HG03025 (cell line): Measurements from ENCODE around the gene FEM1A.
"Not testable (repeated sequence)": the region's sequence is repeated elsewhere in the genome, so short reads cannot be mapped to it uniquely, and the experiment has no call there.

Experiments
- ATAC-seq: cut with Tn5 transposase; IDR thresholded peaks from one replicate; pipeline ENCODE4 v1.9.1; 2021; ENCODE audit warnings: mild to moderate bottlenecking, moderate library complexity; ENCODE audit not compliant: unreplicated experiment, low FRiP score

Gene FEM1A, protein sequence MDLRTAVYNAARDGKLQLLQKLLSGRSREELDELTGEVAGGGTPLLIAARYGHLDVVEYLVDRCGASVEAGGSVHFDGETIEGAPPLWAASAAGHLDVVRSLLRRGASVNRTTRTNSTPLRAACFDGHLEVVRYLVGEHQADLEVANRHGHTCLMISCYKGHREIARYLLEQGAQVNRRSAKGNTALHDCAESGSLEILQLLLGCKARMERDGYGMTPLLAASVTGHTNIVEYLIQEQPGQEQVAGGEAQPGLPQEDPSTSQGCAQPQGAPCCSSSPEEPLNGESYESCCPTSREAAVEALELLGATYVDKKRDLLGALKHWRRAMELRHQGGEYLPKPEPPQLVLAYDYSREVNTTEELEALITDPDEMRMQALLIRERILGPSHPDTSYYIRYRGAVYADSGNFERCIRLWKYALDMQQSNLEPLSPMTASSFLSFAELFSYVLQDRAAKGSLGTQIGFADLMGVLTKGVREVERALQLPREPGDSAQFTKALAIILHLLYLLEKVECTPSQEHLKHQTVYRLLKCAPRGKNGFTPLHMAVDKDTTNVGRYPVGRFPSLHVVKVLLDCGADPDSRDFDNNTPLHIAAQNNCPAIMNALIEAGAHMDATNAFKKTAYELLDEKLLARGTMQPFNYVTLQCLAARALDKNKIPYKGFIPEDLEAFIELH

DNA sequence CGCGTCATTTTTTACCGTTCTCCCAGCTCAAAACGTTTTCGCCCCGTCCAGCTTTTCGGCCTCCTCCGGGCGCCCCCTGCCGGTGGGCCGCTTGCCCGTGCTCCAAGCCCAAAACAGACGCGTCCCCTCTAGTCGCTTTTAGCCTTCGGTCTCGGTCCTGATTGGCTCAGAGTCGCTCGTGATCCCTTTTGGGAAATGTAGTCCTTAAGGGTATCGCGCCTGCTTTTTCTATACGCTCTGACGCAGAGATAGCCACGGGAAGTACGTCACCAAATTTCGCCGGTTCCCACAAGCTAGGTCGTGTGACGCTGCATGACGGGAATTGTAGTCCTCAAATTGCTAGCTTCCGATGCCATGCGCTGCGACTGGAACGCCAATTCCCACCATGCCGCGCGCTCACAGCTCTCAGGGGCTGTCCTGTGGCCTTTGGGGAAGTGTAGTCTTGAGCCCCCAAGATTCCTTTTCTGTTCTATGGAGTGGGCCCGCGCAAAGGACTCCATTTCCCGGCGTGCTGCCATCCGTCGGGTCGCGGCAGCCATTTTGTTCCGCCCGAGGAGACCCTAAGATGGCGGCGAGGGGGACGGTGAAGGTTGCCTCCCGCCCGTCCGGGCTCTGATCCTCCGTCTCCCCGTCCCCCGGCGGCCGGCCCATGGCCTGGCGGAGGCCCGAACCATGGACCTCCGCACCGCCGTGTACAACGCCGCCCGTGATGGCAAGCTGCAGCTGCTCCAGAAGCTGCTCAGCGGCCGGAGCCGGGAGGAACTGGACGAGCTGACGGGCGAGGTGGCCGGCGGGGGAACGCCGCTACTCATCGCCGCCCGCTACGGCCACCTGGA lies at the start of gene FEM1A:
Gene FEM1A (plus strand): TSS at position 552 of the 836 bp plus-strand sequence. CDS start 121 bp downstream, at position 673.
- peak; percentile 95 for ATAC-seq

DNA sequence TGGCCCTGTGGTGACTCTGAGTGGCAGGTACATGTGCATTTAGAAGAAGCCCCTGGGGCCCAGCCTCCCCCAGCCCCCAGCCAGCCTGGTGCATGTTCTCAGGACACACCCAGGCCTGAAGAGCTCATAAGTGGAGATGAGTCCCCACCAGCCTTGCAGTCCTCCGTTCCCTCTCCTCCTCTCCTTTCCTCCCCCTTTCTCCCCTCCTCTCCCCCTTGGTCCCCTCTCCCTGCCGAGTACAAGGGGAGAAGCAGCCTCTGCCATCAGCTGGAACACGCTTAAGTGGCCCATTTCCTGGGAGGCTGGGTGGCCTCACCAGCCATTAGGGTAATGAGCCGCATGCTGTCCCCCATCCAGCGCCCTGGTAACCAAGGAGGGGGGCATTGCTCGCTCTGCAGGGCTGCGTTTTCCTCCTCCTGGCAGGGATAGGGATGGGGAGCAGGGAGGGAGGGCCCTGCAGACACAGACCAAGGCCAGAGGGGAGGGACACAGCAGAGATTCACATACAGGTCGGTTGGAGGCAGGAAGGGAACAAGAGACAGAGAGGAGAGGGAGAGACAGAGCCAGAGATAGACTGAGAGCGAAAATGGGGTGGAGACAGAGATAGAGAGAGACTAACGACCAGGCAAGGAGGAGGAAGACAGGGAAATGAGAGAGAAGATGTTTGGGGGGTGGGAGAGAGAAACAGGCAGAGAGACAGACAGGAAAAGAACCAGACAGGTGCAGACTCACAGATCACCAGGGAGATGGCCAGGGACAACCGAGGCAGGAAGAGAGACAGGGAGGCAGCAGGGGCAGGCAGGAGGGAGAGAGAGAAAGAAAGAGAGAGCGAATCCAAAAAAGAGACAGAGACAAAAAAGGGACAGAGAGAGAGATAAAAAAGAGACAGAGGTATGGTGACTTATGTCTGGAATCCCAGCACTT lies 48.5 kb upstream of the FEM1A start:
- ATAC-seq: no peak

DNA sequence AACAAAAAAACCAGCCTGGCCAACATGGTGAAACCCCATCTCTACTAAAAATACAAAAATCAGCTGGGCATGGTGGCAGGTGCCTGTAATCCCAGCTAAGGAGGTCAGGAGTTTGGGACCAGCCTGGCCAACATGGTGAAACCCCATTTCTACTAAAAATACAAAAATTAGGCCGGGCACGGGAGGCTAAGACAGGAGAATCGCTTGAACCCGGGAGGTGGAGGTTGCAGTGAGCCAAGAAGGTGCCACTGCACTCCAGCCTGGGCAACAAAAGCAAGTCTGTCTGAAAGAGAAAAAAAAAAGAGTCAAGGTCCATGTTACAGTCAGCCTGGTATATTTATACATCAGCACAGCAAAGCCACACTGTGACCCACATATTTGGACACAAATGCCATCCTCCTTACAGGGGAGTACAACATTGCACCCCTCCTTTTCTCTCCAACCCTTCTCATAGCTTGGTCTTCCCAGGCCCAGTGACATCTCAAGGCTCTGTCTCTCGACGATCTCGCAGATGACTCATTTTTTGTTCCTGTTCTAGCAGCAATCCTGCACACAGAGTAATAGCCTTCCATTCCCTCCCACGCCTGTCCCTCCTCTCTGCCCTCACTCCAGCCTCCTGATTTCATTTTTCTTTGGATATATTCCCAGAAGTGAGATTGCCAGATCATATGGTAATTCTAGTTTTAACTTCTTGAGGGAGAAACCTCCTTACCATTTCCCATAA lies 46.9 kb upstream of the FEM1A start:
- ATAC-seq: no peak

DNA sequence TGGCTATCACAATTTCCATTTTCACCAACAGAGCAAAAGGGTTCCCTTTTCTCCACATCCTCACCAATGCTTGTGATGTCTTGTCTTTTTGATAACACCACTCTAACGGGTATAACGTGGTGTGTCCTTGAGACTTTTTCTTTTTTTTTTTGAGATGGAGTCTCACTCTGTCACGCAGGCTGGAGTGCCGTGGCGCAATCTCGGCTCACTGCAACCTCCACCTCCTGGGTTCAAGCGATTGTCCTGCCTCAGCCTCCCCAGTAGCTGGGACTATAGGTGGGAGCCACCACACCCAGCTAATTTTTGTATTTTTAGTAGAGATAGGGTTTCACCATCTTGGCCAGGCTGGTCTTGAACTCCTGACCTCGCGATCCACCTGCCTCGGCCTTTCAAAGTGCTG lies 46.4 kb upstream of the FEM1A start:
- not testable (repeated sequence) for ATAC-seq

DNA sequence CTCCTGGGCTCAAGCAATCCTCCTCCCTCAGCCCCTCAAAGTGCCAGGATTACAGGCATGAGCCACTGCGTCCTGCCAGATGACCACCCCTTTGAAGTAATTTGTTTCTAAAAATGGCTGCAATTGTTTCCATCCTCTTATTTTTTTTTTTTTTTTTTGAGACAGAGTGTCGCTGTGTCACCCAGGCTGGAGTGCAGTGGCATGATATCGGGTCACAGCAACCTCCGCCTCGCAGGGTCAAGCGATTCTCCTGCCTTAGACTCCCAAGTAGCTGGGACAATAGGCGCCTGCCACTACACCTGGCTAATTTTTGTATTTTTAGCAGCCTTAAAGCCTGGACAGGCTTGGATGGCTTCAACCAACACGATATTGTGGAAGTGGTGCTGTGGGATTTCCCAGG lies 45.5 kb upstream of the FEM1A start:
- no peak for ATAC-seq

DNA sequence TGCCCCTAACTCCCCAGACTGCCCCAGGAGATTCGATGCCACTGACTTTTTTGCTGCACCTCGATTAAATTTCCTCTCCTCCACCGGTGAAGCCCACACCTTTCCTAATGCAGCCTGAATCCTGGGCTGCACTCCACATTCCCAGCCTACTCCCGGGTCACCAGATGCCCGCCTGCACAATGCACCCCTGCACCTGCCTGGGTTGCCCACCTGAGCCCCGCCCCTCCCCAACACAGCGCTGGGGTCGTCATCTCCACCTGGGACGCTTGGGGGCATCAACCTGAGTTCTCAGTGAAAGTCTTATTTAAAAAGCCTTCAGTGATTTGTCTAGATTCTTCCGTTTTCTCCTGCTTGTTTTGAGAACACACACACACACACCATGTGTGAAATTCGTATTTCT lies 43.3 kb upstream of the FEM1A start:
- ATAC-seq: no peak

DNA sequence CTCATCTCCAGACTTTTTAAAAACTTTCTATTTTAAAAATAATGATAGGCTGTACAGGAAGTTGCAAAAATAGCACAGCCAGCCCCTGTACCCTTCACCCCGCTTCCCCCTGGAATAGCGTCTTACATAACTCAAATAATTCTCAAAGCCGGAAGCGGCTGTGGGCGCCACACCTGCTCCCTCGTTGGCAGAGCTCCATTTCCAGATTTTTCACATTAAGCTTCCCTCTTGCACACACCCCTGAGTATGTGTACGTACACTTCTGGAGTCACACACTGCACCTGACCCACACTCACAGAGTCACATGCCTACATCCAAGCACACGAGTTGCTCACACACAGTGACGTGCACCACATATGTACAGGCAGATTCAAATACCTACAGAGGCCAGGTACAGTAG lies 42.9 kb upstream of the FEM1A start:
- ATAC-seq: no peak

DNA sequence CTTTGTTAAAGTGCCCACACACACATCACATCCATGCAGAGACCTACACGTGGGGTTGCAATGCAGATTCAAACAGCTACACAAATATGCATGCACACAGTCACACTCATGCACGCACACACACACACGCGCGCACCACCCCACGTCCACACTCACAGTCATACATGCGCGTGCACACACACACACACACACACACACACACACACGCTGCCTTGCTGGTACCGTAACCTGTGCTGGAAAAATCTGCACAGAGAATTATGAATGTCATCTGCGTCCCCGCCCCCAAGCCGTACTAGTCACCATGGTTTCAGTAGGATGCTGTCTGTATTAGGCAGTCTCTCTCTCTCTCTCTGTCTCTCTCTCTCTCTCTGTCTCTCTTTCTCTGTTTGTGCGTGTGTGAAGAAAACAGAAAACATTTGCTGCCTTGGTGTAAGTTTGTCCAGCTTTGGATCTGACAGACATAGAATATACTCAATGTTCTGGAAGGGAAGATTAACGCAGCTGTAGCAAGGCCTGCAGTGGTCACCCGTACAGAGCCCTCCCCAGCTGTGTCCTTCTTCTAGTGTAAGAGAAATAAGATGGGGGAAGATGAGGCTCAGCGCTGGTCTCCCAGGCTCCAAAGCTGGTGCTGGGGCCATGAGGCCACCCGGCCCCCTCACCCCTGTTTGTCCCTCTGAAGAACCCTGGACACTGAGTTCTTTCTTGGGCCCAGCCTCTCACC lies 41.5 kb upstream of the FEM1A start:
- no peak for ATAC-seq

DNA sequence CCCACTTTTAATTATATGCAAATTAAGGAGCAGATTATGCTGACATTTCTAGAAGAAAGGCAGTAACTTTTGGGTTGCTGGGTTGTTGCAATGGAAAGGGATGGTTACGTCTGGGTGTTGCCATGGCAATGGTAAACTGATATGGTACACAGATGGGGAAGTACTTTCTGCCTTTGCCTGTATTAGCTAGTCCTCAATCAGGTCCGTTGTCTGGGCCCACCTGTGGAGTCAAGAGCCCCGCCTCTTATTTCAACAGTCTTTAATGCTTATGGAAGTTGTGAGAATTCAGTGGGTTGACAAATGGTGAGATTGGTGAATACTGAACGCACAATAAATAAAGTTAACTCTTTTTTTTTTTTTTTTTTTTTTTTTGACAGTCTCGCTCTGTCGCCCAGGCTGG lies 37.3 kb upstream of the FEM1A start:
- no peak for ATAC-seq

DNA sequence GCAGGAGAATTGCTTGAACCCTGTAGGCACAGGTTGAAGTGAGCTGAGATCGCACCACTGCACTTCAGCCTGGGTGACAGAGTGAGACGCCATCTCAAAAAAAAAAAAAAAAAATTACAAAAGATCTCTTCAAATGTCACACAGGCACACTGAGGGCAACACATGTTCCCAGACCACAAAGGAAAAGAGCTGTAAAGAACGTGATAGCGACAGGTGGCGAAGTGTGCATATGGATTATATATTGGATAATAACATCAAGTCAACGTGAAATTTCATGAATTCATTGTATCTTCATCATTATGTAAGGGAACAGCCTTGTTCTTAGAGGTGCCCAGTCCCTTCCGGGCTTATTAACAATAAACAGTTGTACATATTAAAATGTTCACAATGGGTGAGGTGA lies 36.1 kb upstream of the FEM1A start:
- ATAC-seq: no peak

DNA sequence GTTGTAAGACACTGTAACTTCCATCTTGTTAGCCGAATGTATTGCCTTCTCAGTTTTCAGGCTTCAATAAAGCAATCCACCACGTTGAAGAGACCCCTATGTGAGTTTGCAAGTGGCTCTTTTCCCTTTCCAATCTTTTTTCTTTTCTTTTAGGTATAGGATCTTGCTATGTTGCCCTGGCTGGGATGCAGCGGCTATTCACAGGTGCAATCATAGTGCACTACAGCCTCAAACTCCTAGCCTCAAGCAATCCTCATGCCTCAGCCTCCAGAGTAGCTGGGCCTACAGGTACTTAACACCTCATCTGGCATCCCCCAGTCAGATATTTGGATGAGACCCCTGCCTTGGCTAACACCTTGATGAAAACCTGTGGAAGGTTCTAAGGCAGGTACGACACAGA lies 33.5 kb upstream of the FEM1A start:
- ATAC-seq: no peak

DNA sequence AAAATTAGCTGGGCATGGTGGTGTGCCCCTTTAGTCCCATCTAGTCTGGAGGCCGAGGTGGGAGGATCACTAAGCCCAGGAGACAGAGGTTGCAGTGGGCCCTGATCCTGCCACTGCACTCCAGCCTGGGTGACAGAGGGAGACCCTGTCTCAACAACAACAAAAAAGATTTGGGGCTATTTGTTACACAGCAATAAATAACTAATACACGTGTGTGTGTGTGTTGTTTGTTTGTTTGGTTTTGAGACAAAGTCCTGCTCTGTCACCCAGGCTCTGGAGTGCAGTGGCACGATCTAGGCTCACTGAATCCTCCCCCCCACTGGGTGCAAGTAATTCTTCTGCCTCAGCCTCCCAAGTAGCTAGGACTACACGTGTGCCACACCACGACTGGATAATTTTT lies 32.9 kb upstream of the FEM1A start:
- ATAC-seq: no peak

DNA sequence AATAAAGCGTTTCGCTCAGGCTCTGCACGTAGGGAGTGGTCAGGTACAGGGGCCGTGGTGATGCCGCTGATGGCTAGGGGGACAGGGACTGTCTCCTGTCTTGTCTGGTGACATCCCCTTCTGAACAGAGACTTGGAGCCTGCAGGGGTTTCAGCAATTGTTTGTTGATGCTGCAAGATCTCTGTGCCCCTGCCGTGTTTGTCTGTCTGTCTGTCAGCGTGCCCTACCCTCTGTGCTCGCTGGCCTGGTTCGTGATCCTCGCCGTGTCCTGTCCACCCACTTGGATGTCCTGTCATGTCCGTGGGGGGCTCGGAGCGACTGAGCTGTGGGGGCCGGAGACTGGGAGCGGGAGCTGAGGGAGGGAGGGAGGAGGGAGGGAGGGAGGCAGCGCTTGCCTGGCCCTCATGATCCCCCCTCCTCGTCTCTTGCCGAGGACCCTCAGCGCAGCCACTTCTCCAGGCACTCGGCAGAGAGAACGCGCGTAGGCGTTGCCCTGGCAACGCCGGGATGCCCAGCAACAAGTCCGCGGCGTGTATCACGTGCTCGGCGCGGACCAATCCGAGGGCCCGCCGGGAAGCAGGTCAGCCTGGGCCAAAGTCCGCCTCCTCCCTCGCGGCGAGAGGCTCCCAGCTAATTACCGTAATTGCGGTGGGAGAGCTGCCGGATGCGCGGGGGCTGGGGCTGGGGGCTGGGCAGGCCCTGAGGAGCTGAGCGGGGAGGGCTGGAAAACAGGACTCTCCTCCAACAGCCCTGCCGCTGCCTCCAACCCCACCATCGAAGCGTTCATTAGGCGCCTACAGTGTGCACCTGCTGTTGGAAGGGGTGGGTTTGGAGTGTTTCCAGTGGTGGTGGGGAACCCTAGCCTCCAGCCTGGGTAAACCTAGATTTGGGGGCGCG lies 31.9 kb upstream of the FEM1A start:
- no peak for ATAC-seq

DNA sequence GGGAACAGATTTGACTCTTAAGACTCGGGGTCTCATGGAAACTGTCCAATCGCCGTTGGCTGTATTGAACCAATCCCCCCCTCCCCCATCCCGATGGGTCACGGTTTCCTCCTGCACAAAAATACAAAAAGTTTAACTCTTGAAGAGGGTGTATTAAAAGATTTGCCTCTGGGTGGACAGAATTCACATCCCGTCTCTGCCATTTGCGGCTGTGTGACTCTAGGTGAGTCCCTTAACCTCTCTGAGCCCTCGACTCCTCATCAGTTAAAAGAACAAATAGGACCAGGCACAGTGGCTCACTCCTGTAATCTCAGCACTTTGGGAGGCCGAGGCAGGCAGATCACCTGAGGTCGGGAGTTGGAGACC lies 31.3 kb upstream of the FEM1A start:
- ATAC-seq: no peak

DNA sequence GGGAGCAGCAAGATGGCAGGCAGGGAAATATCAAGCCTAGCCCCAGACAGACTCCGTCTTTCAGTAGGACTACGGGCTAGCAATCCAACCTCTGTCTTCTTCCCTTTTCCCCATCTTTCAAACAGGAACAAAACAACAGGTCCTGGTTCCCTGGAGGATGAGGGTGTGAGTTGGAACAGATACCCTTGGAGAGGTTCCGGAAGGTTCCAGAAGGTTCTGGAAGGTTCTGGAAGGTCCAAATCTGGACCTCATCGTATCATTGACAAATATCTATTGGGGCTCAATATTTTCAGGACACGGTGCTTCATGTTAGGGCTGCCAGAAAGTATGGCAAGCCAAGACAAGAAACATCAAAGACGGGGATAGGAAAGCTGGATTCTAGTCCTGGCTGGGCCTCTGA lies 28.5 kb upstream of the FEM1A start:
- ATAC-seq: no peak

DNA sequence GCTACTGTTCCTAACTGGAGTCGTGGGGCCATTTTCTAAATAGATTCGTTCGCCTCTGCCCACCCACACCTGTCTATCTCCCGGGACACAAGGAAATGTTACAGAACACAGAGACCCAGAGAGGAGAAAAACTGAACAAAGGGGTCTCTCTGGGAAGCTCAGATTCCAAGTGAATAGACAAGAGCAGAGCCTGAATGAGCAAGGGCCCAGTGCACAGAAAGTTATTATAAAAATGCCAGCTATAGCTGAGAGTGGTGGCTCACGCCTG lies 27.2 kb upstream of the FEM1A start:
- no peak for ATAC-seq

DNA sequence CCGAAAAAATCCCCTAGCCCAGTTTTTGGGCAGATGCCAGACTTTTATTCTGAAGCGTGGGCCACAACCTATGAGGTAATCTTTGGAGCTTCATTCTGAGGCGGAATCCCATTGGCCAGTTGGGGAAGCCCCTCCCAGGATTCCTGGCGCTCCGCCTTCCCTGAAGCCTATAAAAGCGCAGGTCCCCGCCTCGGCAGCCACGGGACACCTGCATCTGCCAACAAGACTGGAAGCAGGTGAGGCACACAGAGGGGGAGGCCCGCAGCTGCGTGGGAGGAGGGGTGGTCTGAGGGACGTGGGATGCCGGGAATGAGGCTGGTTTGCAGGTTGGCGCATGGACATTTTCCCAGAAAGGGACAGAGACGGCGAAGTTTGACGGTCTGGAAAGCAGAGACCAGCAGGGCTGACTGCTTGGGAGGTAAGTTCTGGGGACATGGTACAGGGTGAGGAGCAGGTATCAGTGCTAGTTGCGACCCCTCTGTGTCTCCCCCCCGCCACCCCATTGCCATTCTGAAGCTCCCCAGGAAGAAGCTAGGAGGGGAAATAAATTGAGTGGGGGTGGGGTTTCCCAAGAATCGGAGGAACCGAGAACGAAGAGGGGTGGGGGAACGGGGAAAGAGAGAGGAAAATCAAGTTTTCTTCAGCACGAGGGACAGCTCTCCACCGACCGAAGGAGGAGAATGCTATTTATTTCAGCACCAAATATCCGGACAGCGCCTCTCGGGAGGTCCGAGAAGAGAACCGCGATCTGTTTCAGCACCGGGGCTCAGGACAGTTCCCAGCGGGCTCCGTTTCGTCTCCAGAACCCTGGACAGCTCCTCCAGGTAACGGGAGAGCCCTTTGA lies 22.4 kb upstream of the FEM1A start:
- ATAC-seq: no peak
